GM18867 (cell line): ENCODE measurements around the gene LPO.

Experiments
- ATAC-seq: cut with Tn5 transposase; IDR thresholded peaks from one replicate; pipeline ENCODE4 v1.9.1; 2021; ENCODE audit warnings: mild to moderate bottlenecking, moderate library complexity; ENCODE audit not compliant: unreplicated experiment

The LPO gene

DNA sequence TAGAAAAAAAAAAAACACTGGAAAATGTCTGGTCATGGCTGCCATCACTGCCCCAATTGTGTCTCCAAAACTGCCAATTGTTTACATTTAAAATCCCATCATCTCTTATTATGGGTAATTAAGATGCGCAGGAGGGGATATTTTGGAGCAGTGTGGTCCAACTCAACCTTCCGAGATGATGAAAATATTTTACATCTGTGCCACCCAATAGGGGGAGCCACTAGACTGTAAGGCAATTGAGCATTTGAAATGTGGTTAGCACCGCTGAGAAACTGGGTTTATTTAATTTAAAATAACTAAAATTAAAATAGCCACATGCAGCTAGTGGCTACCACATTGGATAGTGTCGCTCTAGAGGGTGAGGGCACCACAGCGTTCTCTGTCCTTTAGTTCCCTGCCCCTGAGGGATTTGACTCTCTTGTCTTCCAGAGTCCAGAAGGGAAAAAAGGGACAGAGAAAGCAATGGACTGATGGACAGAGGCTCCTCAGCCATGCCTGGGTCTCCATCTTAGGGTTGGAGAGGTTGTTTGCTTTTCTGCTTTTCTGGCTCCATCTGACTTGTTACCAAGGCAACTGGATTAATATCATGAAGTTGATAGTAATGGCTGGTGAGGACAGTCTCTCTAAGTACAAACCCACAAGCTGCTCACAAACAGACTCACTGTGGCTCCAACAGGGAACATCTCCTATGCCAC lies 38.9 kb downstream of the LPO start:
- ATAC-seq, result no peak

DNA sequence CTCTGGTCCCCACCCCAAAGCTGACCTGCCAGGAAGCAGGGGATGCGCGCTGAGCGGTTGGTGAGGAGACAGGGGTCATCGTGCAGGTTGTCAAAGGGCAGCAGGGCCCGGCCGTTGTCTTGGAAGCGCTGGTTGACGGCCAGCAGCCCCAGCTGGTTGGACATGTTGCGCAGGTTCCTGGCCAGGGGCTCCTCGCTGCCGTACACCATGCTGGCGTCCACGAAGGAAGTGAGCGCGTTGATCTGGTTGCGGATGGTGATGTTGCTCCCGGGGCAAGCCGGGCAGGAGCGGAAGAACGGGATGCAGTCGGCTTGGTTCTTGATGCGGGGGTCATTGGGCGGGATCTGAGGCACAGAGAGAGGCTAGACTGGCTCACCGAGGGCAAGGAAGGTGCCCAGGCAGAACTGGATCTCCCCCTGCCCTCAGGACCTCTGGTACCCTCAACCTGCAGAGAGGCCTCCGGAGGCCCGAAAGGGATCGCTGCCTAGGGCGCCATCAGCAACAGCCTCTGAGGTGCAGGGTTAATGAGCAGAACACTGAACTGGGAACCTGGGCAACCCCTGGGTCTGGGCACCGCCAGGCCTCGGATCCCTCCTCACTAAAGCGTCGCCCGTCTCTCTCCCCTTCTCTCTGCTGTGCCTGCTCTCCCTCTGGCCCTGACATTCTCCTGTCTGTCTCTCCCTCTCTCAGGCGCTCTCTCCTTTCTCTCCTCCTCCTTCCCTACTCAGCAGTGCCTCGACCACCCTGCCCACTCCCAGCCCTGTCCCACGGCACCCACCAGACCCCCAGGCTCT lies 39.6 kb downstream of the LPO start:
- ATAC-seq, result no peak

DNA sequence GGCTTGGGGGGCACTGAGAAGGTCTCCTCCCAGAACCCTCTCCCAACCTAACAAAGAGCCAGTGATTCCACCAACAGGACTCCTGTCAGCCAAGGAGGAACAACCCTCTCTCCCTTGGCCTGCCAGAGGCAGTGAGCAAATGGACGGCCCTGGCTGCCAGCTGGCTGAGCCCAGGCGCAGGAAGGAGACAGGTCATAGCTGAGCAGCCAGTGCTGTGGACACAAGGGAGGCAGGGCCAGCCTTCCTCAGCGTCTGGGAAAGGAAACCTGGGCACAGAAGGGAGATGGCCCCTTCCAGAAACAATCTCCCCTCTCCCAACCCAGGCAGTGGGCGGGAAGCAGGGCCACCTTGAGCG lies 40.3 kb downstream of the LPO start:
- no peak for ATAC-seq

DNA sequence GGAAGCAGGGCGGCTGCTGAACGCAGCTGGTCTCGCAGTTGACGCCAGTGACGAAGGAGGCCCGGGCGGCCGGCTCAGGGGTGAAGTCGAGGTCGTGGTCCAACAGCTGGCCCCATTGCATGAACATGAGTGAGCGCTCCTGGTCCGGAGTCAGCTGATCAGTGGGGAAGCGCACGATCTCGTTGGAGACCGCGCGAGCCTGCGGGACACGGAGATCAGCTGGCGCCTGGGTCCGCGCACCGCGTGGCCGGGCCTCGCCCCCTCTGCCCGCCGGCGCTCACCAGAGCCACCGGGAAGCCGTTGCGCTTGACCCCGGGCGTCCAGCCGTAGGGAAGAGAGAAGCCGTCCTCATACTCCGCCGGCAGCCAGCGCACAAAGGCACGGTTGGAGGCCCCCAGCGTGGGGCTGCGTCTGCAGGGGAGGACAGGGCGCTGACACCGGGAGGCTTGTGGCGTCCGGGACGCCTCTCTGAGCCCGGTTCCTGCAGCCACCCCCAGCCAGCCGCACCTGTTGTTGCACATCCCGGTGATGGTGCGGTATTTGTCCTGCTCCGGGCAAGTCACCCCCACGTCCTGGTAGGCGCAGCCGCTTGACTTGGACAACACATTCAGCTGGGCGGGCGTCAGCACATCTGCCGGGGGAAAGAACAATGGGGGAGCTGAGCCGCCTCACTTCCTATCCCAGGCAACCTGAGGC lies 40.8 kb downstream of the LPO start:
- no peak for ATAC-seq

DNA sequence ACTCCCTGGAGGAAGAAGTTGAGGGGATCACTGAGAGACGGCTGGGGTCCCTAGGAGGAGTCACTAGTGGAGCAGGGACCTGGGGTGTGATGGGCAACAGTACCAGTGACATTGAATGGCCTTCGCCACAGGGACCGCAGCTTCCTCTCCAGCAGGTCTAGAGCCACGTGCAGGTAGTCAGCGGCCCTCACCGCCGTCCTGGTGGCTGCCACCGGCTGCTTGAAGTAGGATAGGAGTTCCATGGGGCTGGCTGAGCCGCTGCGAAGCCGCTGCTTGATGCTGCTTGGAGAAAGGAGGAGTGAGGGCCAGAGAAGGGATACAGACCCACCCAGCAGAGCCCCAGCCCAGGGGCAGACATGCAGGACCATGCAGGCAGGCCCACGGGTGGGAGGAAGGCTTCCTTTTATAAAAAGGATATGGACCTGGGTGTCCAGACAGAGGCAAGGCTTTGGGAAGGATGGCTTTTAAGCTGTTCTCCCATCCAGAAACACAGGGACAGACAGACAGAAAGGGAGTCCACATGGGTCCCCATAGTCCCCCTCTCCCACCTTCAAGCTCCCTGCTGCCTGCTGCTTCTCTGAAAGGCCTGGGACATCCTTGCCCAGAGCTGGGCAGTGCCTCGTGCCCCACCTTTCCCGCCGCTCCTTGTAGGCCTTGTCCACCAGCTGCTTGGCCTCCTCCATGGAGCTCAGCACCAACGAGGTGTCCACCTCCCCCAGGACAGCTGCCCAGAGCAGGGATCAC lies 41.5 kb downstream of the LPO start:
- no peak for ATAC-seq

DNA sequence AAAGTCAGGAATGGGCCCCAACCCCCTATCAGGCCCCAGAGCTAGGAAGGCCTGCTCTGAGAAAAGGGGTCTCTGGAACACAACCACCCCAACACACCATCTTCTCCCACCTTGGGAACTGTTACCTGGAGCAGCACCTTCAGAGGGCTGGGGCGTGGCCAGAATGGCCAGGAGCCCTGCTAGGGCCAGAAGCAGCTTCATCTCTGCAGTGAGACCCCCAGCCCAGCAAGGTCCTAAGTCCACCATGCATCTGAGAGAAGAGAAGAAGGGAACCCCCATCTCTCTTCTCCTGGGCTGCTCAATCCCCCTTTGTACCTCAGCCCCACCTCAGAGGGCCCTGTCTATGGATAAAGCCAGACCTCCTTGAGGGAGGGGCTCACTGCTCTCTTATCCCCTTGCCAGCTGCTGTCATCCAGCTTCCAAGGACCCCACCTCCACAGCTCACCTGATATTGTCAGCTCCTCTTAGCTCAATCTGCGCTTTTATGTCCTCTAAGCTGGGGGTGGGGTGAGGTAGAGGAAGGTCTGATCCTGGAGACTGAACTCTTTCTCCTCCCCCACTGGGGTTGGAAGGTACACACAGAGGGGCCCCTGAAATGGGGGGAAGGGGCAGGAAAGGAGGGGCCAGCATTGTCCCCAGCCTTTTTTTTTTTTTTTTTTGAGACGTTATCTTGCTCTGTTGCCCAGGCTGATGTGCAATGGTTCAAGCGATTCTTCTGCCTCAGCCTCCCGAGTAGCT lies 42.3 kb downstream of the LPO start, which contains the start of gene MPO:
MPO (minus strand) TSS at position 456 of the 738 bp plus-strand sequence; CDS start at position 279, 177 bp downstream.
- ATAC-seq, result no peak

DNA sequence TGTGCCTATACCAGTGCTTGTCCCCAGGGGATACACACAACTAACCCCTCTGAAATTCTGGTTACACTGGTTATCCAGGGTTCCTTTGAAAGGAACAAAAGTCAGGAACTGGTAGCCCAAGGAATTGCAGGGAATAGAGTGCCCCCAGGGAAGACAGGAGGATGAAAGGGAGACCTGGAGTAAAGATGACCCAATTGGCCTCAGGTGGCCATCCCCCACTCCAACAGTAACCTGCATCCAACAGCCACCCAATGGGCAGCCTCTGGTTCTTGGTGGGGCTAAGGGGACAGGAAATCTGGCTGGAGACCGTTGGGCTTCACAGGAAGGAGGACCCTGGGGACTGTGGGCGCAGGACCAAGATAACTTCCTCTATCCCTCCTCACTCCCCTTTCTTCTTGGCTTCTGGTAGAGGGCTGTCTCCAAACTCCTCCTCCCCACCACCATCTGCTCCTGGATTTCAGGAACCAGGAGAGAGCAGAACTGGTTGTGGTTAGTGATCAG lies 43.2 kb downstream of the LPO start:
- no peak for ATAC-seq

DNA sequence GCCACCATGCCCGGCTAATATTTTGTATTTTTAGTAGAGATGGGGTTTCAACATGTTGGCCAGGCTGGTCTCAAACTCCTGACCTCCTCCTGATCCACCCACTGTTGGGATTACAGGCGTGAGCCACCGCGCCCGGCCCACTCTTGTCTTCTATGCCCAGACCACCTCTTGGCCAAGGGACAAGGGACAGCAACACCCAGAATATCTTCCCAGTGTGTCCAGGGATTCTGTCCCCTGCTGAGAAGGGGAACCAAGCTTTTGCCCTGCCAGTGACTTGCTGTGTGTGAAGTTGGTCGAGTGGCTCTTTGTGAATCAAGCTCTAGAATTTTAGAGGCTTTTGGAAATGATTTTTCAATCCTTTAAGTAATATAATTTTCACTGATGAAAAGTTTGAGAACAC lies 44.1 kb downstream of the LPO start:
- ATAC-seq, result no peak

DNA sequence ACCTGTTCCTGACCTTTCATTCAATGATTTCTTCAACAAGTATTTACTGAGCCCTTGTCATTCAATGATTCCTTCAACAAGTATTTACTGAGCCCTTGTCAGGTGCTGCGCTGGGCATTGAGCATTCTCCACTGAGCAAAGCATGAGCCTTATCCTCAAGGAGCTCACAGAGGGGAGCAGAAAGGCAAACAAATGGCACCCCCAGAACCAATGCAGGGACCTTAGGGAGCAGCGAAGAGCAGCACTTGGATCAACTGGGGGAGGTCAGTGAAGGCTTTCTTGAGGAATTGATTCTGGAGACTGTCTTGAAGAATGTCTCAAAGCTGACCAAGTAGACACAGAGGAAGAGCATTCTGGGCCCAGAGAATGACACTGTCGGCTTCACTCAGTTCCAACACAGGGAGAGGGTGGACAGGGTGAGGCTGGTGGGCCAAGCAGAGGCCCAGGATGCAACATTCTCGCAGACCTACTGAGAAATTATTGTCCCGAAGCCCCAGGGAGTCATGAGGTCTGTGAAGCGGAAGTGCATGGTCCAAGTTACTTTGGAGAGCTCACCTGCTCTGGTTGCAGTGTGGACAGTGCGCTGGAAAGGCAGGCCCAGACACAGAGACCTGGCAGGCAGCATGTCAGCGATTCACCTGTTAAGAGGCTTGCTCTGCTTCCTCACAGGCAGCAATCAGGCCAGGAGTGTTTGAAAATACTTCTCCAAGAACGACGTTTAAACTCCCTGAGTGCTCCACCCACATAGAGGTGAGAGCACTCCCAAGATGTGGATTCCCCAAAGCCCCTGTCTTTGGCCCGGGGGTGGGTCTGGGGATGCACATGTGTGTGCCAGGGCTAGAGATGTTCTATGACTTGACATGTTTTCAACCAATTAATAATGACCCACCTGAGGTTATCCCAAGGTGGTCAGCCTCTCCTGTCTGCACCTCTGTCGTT lies 45.6 kb downstream of the LPO start:
- no peak for ATAC-seq

DNA sequence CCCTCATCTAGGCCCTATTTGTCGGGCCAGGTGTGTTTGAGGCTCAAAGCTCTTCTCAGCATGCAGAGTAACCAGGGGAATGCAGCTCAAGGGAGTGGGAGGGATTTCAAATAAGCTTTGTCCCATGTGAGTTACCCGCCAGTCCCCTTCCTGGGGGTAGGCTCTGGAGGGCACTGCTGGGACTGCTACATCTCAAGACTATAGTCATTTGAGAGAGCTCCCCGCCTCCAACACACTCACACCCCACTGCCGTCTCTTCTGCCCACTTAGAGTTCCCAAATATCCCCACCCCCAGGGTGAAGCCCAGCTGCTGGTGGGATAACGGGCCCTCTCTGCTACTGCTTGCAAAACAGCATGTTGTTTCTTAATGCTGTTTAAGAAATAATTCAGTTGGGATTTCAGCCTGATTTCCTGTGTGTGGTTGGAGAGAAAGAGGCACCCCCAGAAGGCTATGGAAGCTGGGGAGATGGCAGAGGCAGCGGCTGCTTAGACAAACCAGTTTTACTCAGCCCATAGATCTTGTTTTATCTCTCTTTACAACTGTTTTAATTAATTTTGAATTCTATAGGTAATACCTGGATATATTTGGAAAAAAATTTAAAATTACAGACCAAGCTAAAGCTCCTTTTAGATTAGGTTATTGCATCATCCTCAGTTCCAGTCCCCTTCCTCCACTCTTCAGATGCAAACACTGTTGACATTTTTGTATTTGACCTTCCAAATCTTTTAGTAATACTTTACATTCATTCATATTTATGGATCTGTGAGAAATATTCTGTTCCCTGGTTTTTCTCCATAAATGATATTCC lies 46.4 kb downstream of the LPO start:
- ATAC-seq, result no peak

DNA sequence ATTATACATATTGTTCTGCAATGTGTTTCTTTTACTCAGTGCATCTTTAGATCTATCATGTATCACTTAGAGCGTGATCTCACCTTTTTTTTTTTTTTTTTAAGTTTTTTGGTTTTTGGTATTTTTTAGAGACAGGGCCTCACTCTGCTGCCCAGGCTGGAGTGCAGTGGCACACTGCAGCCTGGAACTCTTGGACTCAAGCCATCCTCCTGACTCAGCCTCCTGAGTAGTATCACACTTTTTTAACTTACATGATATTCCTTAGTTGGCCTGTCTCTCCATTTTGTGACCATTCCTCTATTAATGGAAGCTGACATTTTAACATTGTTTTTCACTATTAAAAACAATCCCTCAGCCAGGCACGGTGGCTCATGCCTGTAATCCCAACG lies 47.0 kb downstream of the LPO start:
- ATAC-seq, result no peak

DNA sequence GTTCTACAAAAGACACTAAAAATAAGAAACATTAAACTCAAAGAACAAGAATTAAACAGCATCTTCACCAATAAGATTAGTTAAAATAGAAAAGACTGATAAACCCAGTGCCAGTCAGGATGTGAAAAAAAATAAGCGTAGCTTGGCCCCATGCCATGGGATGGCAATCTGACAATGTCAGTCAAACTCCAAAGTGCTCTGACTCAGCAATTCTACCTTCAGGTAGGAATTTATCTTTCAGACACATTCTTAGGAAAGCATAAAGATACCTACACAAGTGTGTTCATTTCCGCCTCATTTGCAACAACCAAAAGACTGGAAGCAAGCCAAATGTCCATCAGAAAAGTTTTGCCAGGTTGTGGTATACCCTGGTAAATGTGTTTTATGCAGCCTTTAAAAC lies 51.5 kb downstream of the LPO start:
- ATAC-seq, result no peak

DNA sequence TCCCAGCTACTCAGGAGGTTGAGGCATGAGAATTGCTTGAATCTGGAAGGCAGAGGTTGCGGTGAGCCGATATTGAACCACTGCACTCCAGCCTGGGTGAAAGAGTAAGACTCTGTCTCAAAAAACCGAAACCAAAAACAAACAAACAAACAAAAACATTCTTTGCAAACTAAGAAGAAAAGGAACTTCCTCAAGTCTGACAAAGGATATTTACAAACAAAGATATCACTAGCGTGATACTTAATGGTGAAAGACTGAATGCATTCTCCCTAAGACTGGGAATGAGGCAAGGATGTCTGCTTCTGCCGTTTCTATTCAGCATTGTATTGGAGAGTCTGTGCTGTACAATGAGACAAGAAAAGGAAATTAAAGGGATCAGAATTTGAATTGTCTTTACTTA lies 52.9 kb downstream of the LPO start:
- no peak for ATAC-seq

DNA sequence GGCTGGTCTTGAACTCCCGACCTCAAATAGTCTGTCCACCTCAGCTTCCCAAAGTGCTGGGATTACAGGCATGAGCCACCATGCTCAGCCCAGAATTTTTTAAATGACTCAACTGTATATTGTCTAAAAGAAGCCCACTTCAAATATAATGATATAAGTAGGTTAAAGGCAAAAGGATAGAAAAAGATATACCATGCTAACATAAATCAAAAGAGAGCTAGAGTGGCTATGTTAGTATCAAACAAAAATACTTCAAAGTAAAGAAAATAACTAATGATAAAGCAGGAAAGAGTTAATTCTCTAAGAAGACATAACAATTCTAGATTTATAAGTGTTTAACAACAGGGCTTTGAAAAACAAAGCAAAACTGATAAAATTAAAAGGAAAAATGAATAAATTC lies 55.6 kb downstream of the LPO start:
- ATAC-seq, result no peak

DNA sequence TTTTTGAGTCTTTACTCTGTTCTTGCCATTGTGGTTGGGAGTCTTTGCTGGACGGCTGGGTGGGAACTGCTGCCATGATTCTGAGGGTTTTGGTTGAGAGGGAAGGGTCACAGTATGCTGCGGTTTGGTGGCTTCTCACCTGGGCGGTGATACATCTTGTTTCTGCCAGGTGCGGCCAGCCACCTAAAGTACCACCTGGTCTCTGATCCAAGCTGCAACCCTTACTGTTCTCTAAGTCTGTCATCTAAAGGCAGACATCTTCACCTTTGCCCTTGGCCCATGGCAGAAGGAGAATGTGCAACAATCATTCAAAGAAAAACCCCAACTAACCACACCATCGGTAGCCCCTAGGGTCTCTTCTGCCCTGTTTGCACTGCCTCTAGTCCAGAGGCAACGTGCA lies 62.0 kb downstream of the LPO start:
- no peak for ATAC-seq

DNA sequence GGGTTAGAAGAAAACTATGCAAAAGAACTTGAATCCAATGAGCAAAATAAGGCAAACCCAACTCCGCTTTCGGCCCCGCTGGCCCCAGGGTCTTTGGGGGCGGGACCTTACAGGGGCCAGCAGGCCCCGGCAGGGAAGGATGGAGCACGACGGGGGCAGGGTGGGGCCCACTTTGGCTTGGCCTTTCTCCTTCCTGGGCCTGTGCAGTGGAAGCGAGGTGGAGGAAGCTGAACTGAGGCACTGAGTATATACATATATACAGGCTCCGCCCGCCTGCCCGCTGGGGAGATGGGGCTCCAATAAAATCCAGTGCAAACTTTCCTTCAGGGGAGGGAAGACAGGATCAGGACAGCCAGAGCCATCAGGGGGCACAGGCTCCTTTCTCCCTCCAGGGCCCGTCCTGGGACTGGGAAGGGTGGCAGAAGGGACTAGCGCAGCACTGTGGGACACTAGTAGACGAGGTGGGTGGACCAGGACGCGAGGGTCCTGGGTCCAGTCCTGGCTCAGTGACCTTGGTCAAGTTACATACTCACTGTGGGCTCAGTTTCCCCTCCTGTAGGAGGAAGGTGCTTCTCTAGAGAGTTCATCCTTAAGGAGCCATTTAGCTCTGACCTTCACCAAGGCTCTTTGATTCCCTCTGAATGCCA lies 63.2 kb downstream of the LPO start:
- no peak for ATAC-seq

DNA sequence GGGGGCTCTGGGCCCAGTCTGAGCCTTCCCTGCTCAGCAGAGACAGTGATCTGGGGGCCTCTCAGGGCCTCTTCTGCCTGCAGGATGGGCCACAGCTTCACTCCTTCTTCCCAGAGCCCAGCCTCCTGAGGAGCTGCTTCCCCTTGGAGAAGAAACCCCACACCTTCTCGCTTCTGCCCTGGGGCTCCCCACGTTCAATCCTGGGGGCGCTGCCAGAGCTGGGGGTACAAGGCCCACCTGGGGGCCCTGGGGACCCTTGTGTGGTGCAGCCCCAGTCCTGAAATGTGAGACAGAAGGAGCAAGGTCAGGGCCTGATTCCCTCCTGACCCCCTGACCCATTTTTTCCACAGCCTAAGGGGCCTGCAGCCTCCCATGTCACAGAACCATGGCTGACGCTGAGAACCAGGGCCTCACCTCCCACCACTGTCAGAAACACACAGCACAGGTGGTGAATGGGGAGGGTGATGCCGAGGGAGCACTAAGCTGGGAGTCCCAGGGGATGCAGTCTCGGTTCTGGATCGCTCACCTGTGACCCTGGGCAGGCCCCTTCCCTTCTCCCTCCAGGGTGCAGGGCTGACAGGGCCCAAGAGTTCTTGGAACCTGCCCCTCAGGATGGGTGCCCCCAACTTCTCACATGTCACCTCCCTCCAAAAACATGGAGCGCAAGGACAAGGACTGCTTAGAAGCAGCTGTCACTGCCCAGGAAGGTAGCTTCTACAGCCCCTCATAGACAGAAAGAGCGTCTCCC lies 64.0 kb downstream of the LPO start:
- no peak for ATAC-seq
